HG03558 (cell line): ENCODE measurements around the gene MCM7.

ENCODE experiments used
- ATAC-seq: cut with Tn5 transposase; IDR thresholded peaks from one replicate; pipeline ENCODE4 v1.9.1; 2021; ENCODE audit warnings: moderate number of reproducible peaks; ENCODE audit not compliant: unreplicated experiment; ENCODE audit errors: extremely low read depth

The MCM7 gene

DNA sequence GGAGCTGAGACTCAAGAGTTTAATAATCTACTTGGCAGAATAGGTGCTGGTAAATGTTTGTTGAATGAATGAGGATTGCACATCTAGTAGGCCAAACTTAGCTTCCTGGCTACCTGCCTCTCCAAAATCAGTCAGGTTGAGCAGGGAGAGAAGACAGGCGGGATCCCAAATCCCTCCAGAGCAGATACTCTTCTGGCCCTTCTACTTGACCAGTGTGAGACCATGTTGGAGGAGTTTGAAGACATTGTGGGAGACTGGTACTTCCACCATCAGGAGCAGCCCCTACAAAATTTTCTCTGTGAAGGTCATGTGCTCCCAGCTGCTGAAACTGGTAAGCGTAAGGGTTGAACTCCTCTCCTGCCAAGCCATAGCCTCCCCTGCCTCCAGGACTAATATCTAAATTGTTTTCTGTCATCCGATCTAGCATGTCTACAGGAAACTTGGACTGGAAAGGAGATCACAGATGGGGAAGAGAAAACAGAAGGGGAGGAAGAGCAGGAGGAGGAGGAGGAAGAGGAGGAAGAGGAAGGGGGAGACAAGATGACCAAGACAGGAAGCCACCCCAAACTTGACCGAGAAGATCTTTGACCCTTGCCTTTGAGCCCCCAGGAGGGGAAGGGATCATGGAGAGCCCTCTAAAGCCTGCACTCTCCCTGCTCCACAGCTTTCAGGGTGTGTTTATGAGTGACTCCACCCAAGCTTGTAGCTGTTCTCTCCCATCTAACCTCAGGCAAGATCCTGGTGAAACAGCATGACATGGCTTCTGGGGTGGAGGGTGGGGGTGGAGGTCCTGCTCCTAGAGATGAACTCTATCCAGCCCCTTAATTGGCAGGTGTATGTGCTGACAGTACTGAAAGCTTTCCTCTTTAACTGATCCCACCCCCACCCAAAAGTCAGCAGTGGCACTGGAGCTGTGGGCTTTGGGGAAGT is 23.4 kb upstream of the MCM7 start:
- no peak for ATAC-seq

GRCh38 chr7:100122568-100122967 is 21.4 kb upstream of the MCM7 start:
- ATAC-seq = no peak

GRCh38 chr7:100122067-100122466 is 20.9 kb upstream of the MCM7 start:
- no peak for ATAC-seq

DNA sequence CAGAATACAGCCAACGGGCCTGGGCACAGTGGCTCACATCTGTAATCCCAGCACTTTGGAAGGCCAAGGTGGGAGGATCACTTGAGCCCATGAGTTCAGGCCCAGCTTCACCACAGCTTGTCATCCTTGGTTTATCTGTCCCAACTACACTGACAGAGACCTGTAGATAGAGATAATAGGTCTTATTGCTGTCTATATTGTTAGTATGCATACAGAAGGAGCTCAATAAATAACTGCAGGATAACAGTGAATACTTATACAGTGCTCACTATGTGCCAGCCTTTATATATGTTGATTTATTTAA is 19.5 kb upstream of the MCM7 start:
- no peak for ATAC-seq

- no peak for ATAC-seq
Observed at GRCh38 chr7:100119970-100120732, 19.0 kb upstream of the MCM7 start.

GRCh38 chr7:100119072-100119969 is 18.1 kb upstream of the MCM7 start, which contains the start of the genes CNPY4 and TAF6:
Gene CNPY4 (plus strand): TSS chr7:100119634. CDS start chr7:100119745, 111 bp downstream.
Gene TAF6 (minus strand): TSS chr7:100119358. CDS start chr7:100114209, 5,149 bp downstream.
- ATAC-seq = peak; percentile 43

DNA sequence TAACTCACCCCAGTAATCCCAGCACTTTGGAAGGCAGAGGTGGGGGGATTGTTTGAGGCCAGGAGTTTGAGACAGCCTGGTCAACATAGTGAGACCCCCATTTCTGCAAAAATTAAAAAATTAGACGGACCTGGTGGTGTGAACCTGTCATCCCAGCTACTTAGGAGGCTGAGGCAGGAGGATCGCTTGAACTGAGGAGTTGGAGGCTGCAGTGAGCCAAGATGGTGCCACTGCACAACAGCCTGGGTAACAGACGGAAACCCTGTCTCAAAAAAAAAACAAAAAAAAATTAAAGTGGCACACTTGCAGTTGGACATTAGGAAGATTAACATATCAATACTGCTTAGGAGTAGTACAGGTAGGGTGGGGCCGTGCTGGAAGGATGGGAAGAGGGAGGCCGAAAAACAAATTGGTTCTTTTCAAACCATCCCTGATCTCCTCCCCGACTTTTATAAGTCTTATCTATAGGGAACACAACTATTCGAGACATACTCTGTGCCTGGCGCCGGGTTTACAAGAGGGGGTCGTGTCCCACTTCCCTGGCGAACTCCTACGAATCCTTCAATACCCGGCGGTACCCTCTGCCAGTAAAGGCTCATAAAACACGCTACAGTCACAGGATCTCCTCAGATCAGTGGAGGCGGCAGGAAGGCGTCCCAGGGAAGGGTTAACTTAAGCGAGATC is 17.3 kb upstream of the MCM7 start:
- no peak for ATAC-seq

DNA sequence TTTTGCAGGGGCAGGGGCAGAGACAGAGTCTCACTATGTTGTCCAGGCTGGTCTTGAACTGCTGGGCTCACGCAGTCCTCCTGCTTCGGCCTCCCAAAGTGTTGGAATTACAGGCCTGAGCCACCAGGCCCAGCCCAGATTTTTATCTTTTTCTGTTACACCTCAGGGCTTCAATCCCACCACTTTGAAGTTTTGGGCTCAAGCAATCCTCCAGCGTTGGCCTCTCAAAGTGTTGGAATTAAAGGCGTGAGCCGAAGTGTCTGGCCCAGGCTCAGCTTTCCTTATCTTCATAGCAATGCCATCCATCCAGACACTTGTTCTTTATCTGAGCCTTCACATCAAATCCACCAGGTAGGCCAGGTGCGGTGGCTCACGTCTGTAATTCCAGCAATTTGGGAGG is 13.8 kb upstream of the MCM7 start:
- no peak for ATAC-seq

- ATAC-seq = no peak
Observed at GRCh38 chr7:100111914-100112313, 10.7 kb upstream of the MCM7 start.

DNA sequence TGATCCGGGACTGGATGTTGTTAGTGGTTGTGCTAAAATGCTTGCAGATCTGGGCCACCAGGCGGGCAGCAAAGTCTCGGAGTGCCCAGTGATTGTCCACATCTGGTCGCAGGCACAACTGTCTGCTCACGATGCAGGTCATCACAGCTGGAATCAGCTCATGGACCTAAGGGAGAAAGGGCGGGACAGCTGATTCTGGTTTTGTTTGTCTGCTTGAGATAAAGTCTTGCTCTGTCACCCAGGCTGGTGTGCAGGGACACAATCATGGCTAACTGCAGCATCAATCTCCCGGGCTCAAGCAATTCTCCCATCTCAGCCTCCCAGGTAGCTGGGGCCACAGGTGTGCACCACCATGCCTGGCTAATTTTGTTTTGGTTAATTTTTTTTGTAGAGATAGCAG is 10.0 kb upstream of the MCM7 start:
- ATAC-seq = no peak

GRCh38 chr7:100109521-100110163 is 8.4 kb upstream of the MCM7 start:
- no peak for ATAC-seq

DNA sequence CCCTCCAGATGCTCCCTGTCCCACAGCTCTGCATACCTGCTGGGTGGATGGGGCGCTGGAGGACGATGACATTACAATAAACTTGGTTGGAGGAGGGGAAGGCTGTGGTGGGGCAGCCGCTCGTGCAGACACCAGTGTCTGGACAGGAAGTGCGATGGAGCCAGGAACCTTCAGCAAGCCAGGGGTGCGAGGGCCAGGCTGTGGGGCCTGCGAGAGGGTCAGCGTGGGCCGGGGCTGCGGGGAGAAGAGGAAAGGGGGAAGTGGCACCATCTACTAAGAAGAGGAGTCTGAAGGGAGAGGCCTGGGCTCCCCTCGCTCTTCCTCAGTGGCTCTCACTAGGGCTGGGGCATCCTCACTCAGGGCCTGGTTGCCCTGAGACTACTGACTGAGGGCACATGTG is 6.7 kb upstream of the MCM7 start:
- no peak for ATAC-seq

GRCh38 chr7:100107125-100107737 is 6.0 kb upstream of the MCM7 start:
- ATAC-seq = no peak

DNA sequence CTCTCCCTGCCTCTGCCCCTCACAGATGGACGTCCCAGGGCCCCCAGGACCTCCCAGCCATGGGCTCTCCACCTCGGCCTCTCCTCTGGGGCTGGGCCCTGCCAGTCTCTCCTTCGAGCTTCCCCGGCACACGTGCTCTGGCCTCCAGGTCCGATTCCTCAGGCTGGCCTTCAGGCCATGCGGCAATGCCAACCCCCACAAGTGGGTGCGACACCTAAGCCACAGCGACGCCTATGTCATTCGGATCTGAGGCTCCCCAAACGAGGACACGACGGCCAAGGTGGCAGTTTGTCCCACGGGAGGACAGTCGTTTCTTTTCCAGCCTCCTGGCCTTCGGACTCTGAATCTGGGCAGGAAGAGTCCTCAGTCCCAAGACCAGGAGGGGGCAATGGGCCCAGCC is 5.4 kb upstream of the MCM7 start:
- ATAC-seq = no peak

DNA sequence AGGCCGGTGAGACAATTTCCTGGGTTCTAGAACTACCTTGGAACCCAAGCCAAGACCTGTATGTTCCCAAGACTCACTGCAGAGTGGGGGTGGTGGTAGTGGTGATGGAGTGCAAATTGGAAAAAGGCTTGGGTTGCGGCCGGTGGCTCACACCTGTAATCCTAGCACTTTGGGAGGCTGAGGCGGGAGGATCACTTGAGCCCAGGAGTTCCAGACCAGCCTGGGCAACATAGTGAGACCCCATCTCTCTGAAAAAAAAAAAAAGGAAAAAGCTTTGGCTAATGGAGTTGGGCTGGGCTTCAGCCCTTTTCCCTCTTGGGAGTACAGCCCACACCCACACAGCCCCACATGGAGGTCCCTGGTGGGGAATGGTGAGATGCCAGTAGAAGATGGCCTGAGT is 4.3 kb upstream of the MCM7 start:
- ATAC-seq = no peak

GRCh38 chr7:100102950-100103840 is 2.0 kb upstream of the MCM7 start:
- ATAC-seq = no peak

GRCh38 chr7:100100420-100101015 is 679 bp downstream of the MCM7 start:
- ATAC-seq = peak; percentile 51

- no peak for ATAC-seq
Observed at GRCh38 chr7:100099452-100099851, 1.7 kb downstream of the MCM7 start.
